H1 (cell line): ENCODE results near the gene RUFY2. TPM values are rescaled to one million over a fixed set of nuclear protein-coding genes. Genes with fewer than 3 reads are reported as not detected.

ENCODE experiments used
- CTCF ChIA-PET: fragments of 300-600 bp; sonication (Branson Sonifier 250); formaldehyde crosslinking; loops from one replicate; lab custom pipeline; 2021; ENCODE audit not compliant: partially characterized antibody; lab: Charles Lee
- POLR2A ChIA-PET: fragments of 300-600 bp; sonication (Branson Sonifier 250); formaldehyde crosslinking; loops from one replicate; lab custom pipeline; 2021; ENCODE audit warnings: inconsistent platforms; ENCODE audit not compliant: partially characterized antibody; lab: Charles Lee
- DNase-seq, 2 experiments: peaks; one replicate each; pipeline versions ENCODE4 v3.0.0 to v3.0.0-alpha.2; 2010 to 2022; ENCODE audit warnings: low spot score in 2 of 2, low read depth in 1 of 2, mixed read lengths in 1 of 2
- FAIRE-seq: peaks from 2 replicates; lab custom pipeline; 2011; peaks lifted over from hg19 to GRCh38; lab: Jason Lieb, UNC
- H2AFZ ChIP-seq: 2 replicates; pipeline ENCODE4 v1.8.1; 2012; ENCODE audit warnings: low read length, inconsistent platforms
- H2AK5ac ChIP-seq: 2 replicates; pipeline ENCODE4 v1.6.1; 2013; ENCODE audit warnings: low read depth, low read length
- H2BK120ac ChIP-seq: replicated peaks from 2 replicates; pipeline ENCODE3; 2013; ENCODE audit warnings: low read depth, low read length, inconsistent platforms
- H2BK12ac ChIP-seq: 2 replicates; pipeline ENCODE4 v1.6.1; 2013; ENCODE audit warnings: low read depth, low read length
- H2BK15ac ChIP-seq: 2 replicates; pipeline ENCODE4 v1.6.1; 2013; ENCODE audit warnings: low read length
- H2BK20ac ChIP-seq: 2 replicates; pipeline ENCODE4 v1.6.1; 2013; ENCODE audit warnings: low read length
- H2BK5ac ChIP-seq: 2 replicates; pipeline ENCODE4 v1.6.1; 2013; ENCODE audit warnings: low read depth, low read length
- H3K14ac ChIP-seq: 2 replicates; pipeline ENCODE4 v1.6.1; 2013; ENCODE audit warnings: inconsistent platforms; ENCODE audit not compliant: insufficient read length
- H3K18ac ChIP-seq: 2 replicates; pipeline ENCODE4 v1.6.1; 2013; ENCODE audit warnings: low read length; ENCODE audit errors: extremely low read depth
- H3K23ac ChIP-seq: 2 replicates; pipeline ENCODE4 v1.6.1; 2013; ENCODE audit warnings: inconsistent platforms; ENCODE audit not compliant: insufficient read length
- H3K23me2 ChIP-seq: 2 replicates; pipeline ENCODE4 v1.6.1; 2013; ENCODE audit warnings: low read depth, low read length
- H3K27ac ChIP-seq: 2 replicates; pipeline ENCODE4 v1.6.1; 2011; ENCODE audit warnings: low read depth, low read length, inconsistent platforms
- H3K27me3 ChIP-seq, 4 experiments: replicated peaks in 1 of 4; 1 replicate in 1 of 4; 2 replicates in 3 of 4; pipeline versions ENCODE4 v1.6.1 to v1.8.1; 2011 to 2013; ENCODE audit warnings: low read length in 3 of 4, mild to moderate bottlenecking in 3 of 4, inconsistent platforms in 2 of 4, mixed read lengths in 2 of 4, moderate library complexity in 1 of 4; ENCODE audit not compliant: control insufficient read depth in 3 of 4, insufficient read depth in 3 of 4; ENCODE audit errors: extremely low read depth in 1 of 4
- H3K36me3 ChIP-seq, 4 experiments: 2 replicates each; pipeline versions ENCODE4 v1.6.1 to v1.8.1; 2011 to 2013; ENCODE audit warnings: mild to moderate bottlenecking in 4 of 4, low read length in 3 of 4, moderate library complexity in 2 of 4, control low read depth in 1 of 4, inconsistent platforms in 1 of 4; ENCODE audit not compliant: insufficient read depth in 4 of 4, control insufficient read depth in 2 of 4
- H3K4ac ChIP-seq: replicated peaks from 2 replicates; pipeline ENCODE3; 2013; ENCODE audit warnings: low read length, low read depth, mixed read lengths, inconsistent platforms; ENCODE audit not compliant: insufficient read length
- H3K4me1 ChIP-seq, 4 experiments: replicated peaks in 1 of 4; 1 replicate in 1 of 4; 2 replicates in 3 of 4; pipeline versions ENCODE4 v1.6.1 to v1.8.1; 2011 to 2013; ENCODE audit warnings: low read length in 3 of 4, inconsistent platforms in 2 of 4, mixed read lengths in 1 of 4; ENCODE audit not compliant: insufficient read depth in 4 of 4, control insufficient read depth in 3 of 4
- H3K4me2 ChIP-seq, 2 experiments: 2 replicates each; pipeline versions ENCODE4 v1.6.1 to v1.8.1; 2011 to 2013; ENCODE audit warnings: low read depth in 2 of 2, low read length in 2 of 2, control low read depth in 1 of 2, inconsistent platforms in 1 of 2, mild to moderate bottlenecking in 1 of 2; ENCODE audit not compliant: insufficient read depth in 1 of 2
- H3K4me3 ChIP-seq, 4 experiments: fragments of 200-600, 300-600 bp in 1 of 4; sonication (generic), shearing (Covaris generic), sonication (Bioruptor Twin) in 1 of 4; 2 replicates each; pipeline versions ENCODE4 v1.5.1 to v1.8.1; 2011 to 2016; ENCODE audit warnings: low read length in 4 of 4, low read depth in 3 of 4, control low read depth in 2 of 4, inconsistent platforms in 2 of 4, mild to moderate bottlenecking in 2 of 4, mixed read lengths in 1 of 4, moderate library complexity in 1 of 4; ENCODE audit not compliant: insufficient read depth in 2 of 4; ENCODE audit errors: extremely low read depth in 1 of 4
- H3K56ac ChIP-seq: replicated peaks from 2 replicates; pipeline ENCODE3; 2013; ENCODE audit warnings: low read depth, mild to moderate bottlenecking, mixed read lengths, low read length, inconsistent platforms; ENCODE audit not compliant: insufficient read length
- H3K79me1 ChIP-seq: 2 replicates; pipeline ENCODE4 v1.6.1; 2013; ENCODE audit warnings: low read depth, low read length, control low read depth
- H3K79me2 ChIP-seq, 2 experiments: 2 replicates each; pipeline versions ENCODE4 v1.6.1 to v1.8.1; 2012 to 2013; ENCODE audit warnings: low read length in 2 of 2, mild to moderate bottlenecking in 2 of 2, inconsistent platforms in 1 of 2; ENCODE audit not compliant: insufficient read depth in 2 of 2, control insufficient read depth in 1 of 2
- H3K9ac ChIP-seq, 4 experiments: replicated peaks in 1 of 4; 1 replicate in 1 of 4; 2 replicates in 3 of 4; pipeline versions ENCODE4 v1.6.1 to v1.8.1; 2011 to 2013; ENCODE audit warnings: low read depth in 3 of 4, low read length in 3 of 4, control low read depth in 2 of 4, mild to moderate bottlenecking in 2 of 4, moderate library complexity in 2 of 4, inconsistent platforms in 1 of 4; ENCODE audit errors: extremely low read depth in 1 of 4
- H3K9me3 ChIP-seq, 2 experiments: 2 replicates each; pipeline versions ENCODE4 v1.6.1 to v1.8.1; 2012 to 2013; ENCODE audit warnings: mild to moderate bottlenecking in 2 of 2, moderate library complexity in 2 of 2, control low read depth in 1 of 2, inconsistent platforms in 1 of 2, low read depth in 1 of 2, low read length in 1 of 2, mixed read lengths in 1 of 2; ENCODE audit not compliant: insufficient read depth in 2 of 2
- H4K20me1 ChIP-seq, 2 experiments: replicated peaks in 1 of 2; 2 replicates each; pipeline versions ENCODE3 to v1.8.1; 2011 to 2013; ENCODE audit warnings: inconsistent platforms in 2 of 2, low read length in 2 of 2, mild to moderate bottlenecking in 1 of 2; ENCODE audit not compliant: insufficient read depth in 2 of 2, control insufficient read depth in 1 of 2
- H4K5ac ChIP-seq: 2 replicates; pipeline ENCODE4 v1.6.1; 2013; ENCODE audit warnings: low read length, low read depth, mixed read lengths, inconsistent platforms; ENCODE audit not compliant: insufficient read length
- H4K8ac ChIP-seq: 2 replicates; pipeline ENCODE4 v1.8.0; 2013; ENCODE audit warnings: mild to moderate bottlenecking, moderate library complexity, low read length, inconsistent platforms; ENCODE audit not compliant: insufficient read depth; ENCODE audit errors: extremely low read depth
- H4K91ac ChIP-seq: replicated peaks from 2 replicates; pipeline ENCODE3; 2013; ENCODE audit warnings: low read length, mixed read lengths, inconsistent platforms; ENCODE audit not compliant: insufficient read length
- CBX5 ChIP-seq: fragments of 300-800, 300-1000 bp; sonication (generic); IDR thresholded peaks from 2 replicates; pipeline ENCODE4 v1.7.1; 2016; ENCODE audit warnings: antibody characterized with exemption, low read length, low read depth
- CTCF ChIP-seq, 3 experiments: IDR thresholded peaks; 1 replicate in 2 of 3; 2 replicates in 1 of 3; pipeline versions ENCODE4 v1.5.1 to v1.6.1; 2011; ENCODE audit warnings: low read length in 3 of 3, mild to moderate bottlenecking in 3 of 3, inconsistent platforms in 2 of 3, low read depth in 1 of 3, moderate library complexity in 1 of 3; ENCODE audit not compliant: insufficient read depth in 1 of 3; ENCODE audit errors: control extremely low read depth in 1 of 3
- POLR2A ChIP-seq, 2 experiments: IDR thresholded peaks; 1 replicate in 1 of 2; 2 replicates in 1 of 2; pipeline ENCODE4 v1.6.1; 2011; ENCODE audit warnings: low read depth in 2 of 2, low read length in 2 of 2, mild to moderate bottlenecking in 2 of 2; ENCODE audit errors: control extremely low read depth in 1 of 2
- SIX5 ChIP-seq: IDR thresholded peaks from 2 replicates; pipeline ENCODE4 v1.6.1; 2011; ENCODE audit warnings: mild to moderate bottlenecking, low read depth, low read length
- USF2 ChIP-seq: IDR thresholded peaks from 2 replicates; pipeline ENCODE4 v1.6.1; 2011; ENCODE audit warnings: low read length, improper control_type of control experiment
- ZNF274 ChIP-seq: IDR thresholded peaks from 2 replicates; pipeline ENCODE4 v1.7.0; 2012; ENCODE audit warnings: low read length, borderline replicate concordance; ENCODE audit errors: extremely low read depth
- WGBS, 2 experiments: shearing (Covaris generic) in 1 of 2; methylation state at CpG; one replicate each; pipeline versions ENCODE4 v1.1.6 to v1.1.7; 2013 to 2015; ENCODE audit warnings: low lambda C conversion rate in 2 of 2, mixed read lengths in 2 of 2, inconsistent platforms in 1 of 2, low coverage in 1 of 2, missing lambda C conversion rate in 1 of 2; ENCODE audit not compliant: insufficient replicate concordance in 2 of 2, insufficient coverage in 1 of 2, insufficient read length in 1 of 2; ENCODE audit errors: extremely low coverage in 1 of 2, missing lambda C conversion rate in 1 of 2; 5-methylcytosine and 5-hydroxymethylcytosine counted together
- polyA plus RNA-seq, 7 experiments: library from polyadenylated mRNA; depleted of rRNA in 3 of 7; stranded (reverse) in 5 of 7; unstranded in 2 of 7; fragments of >200 nt in 5 of 7; fragments of 200-250 nt in 2 of 7; gene quantifications; 1 replicate in 5 of 7; 2 replicates in 1 of 7; 4 replicates in 1 of 7; pipeline versions ENCODE4 v1.2.1 to v1.2.3, GENCODE V29; 2011 to 2013; ENCODE audit warnings: missing spikeins in 2 of 7, mixed read lengths in 2 of 7
- total RNA-seq: library from RNA; stranded (reverse); fragmentation: NEBNext Ultra II Directional; extraction: Animal tissue kit (Norgen Biotek cat#: 25700); gene quantifications from 2 replicates; pipeline ENCODE4 v1.2.1, GENCODE V29; 2021

RUFY2 gene
- total and polyA plus RNA-seq, 2 of the 8 experiments (the other 6 are each of a cell fraction or from before 2014, with no cell fraction given), result 3.4 to 12.0 TPM

GRCh38 chr10:68333440-68334431 is 73.3 kb downstream of the RUFY2 start:
- 0 out of 2 replicates have a peak overlapping the region, but pooled peaks have one; percentile 99 for H3K27ac ChIP-seq
- H2BK12ac ChIP-seq, result no peak overlapping the region
- no peak overlapping the region for H4K91ac ChIP-seq
- no peak overlapping the region for H3K14ac ChIP-seq
- peak overlapping the region; percentile 95 to 99 (median 98) for H3K4me3 ChIP-seq
- FAIRE-seq (no peak), DNase-seq (no peak)
- peaks cover 24 to 29% of the 10 kb centered on the region in 2 experiments for H4K20me1 ChIP-seq
- H3K27me3 ChIP-seq, result no peaks in the 10 kb centered on the region; a peak in 1 of 7 replicates
- ChIA-PET CTCF (interaction anchor here (0.6 to 1.6 kb wide), 6 partner anchors 10 to 144 kb away, joined by 3 to 5 read pairs (median 4); no protein-coding TSS in a partner anchor), POLR2A (interaction anchor here (0.9 to 6.7 kb wide), 32 partner anchors 9 to 622 kb away, joined by 3 to 141 read pairs (median 4); partner anchors contain the start of genes ATOH7, DDX21, DNA2 and RUFY2)
- no peak overlapping the region for H3K18ac ChIP-seq
- no peak overlapping the region for H2AFZ ChIP-seq
- no peak overlapping the region for H2BK15ac ChIP-seq
- H2AK5ac ChIP-seq, result no peak overlapping the region
- peak overlapping the region; percentile 83 to 88 for H3K4me2 ChIP-seq
- H2BK5ac ChIP-seq, result no peak overlapping the region
- H3K79me2 ChIP-seq, result peaks cover 43 to 78% of the 10 kb centered on the region in 2 experiments
- peak overlapping the region; percentile 83 for H4K5ac ChIP-seq
- H2BK120ac ChIP-seq, result no peak overlapping the region
- no peak overlapping the region for H2BK20ac ChIP-seq
- H3K4me1 ChIP-seq, result peaks cover 0 to 5% (median 4%) of the 10 kb centered on the region in 4 experiments; a peak in 4 of 7 replicates
- H3K23ac ChIP-seq, result no peak overlapping the region
- H3K9ac ChIP-seq, result peak overlapping the region; percentile 66 to 100 (median 98); a peak in 6 of 7 replicates
- H3K36me3 ChIP-seq, result peaks cover 3 to 32% (median 6%) of the 10 kb centered on the region in 4 experiments; a peak in 7 of 8 replicates
- no peak overlapping the region for H4K8ac ChIP-seq
- peaks cover 4% of the 10 kb centered on the region; the same call in 1 of the 2 replicates for H3K23me2 ChIP-seq
- 16% methylated on average over 10 of the region's 10 CpGs; no CpG with 5 or more reads in 1 of the 2 experiments for WGBS, 2 experiments
- no peak overlapping the region for H3K4ac ChIP-seq
- no peaks in the 10 kb centered on the region; the same call in 1 of the 2 replicates for H3K79me1 ChIP-seq
- no peaks in the 10 kb centered on the region for H3K9me3 ChIP-seq
- no peak overlapping the region for H3K56ac ChIP-seq
- TF ChIP-seq CTCF (IDR thresholded peaks at IDR 0.05; ENCODE audit: control extremely low read depth in 1 of 3, insufficient read depth in 1 of 3, low read depth in 1 of 3, low read length in 3 of 3) (no peak), CBX5 (no peak), POLR2A (IDR thresholded peaks at IDR 0.05; ENCODE audit: control extremely low read depth in 1 of 2, low read depth in 2 of 2, low read length in 2 of 2) (0 out of 3 replicates have a peak, but pooled peaks of 1 of the 2 experiments have one; percentile 4), SIX5 (no peak), USF2 (peak; percentile 44), ZNF274 (no peak)
